NCI-H1092 treated with DMSO at 0.1 percent for 48 hours (cell line): Measurements from ENCODE around the gene CETN3.
"Not testable (repeated sequence)": the region's sequence is repeated elsewhere in the genome, so short reads cannot be mapped to it uniquely, and the experiment has no call there.

Source experiments
- DNase-seq: peaks from one replicate; lab custom pipeline; 2025; lab: John Stamatoyannopoulos, UW

CETN3 gene

GRCh38 chr5:90383903-90384302 is 25.7 kb downstream of the CETN3 start:
- DNase-seq = no peak

GRCh38 chr5:90381213-90381929 is 28.2 kb downstream of the CETN3 start:
- no peak for DNase-seq

- DNase-seq = no peak
Observed at GRCh38 chr5:90379652-90380051, 29.9 kb downstream of the CETN3 start.

GRCh38 chr5:90378752-90379151 is 30.8 kb downstream of the CETN3 start:
- no peak for DNase-seq

- DNase-seq = not testable (repeated sequence)
Observed at GRCh38 chr5:90371269-90371668, 38.3 kb downstream of the CETN3 start.

- DNase-seq = no peak
Observed at GRCh38 chr5:90368454-90369246, 40.9 kb downstream of the CETN3 start.

- DNase-seq = no peak
Observed at GRCh38 chr5:90367879-90368278, 41.7 kb downstream of the CETN3 start.

GRCh38 chr5:90366948-90367347 is 42.6 kb downstream of the CETN3 start:
- no peak for DNase-seq

GRCh38 chr5:90365328-90365727 is 44.2 kb downstream of the CETN3 start:
- no peak for DNase-seq

- no peak for DNase-seq
Observed at GRCh38 chr5:90359073-90359920, 50.3 kb downstream of the CETN3 start.

- no peak for DNase-seq
Observed at GRCh38 chr5:90356622-90357021, 52.9 kb downstream of the CETN3 start.

- DNase-seq = no peak
Observed at GRCh38 chr5:90356176-90356575, 53.4 kb downstream of the CETN3 start.

GRCh38 chr5:90355635-90356034 is 53.9 kb downstream of the CETN3 start:
- no peak for DNase-seq

GRCh38 chr5:90353254-90353653 is 56.3 kb downstream of the CETN3 start:
- DNase-seq = no peak

GRCh38 chr5:90351101-90351500 is 58.5 kb downstream of the CETN3 start:
- no peak for DNase-seq

GRCh38 chr5:90347462-90347861 is 62.1 kb downstream of the CETN3 start:
- DNase-seq = no peak

- DNase-seq = no peak
Observed at GRCh38 chr5:90345684-90346083, 63.9 kb downstream of the CETN3 start.

- no peak for DNase-seq
Observed at GRCh38 chr5:90344689-90345088, 64.9 kb downstream of the CETN3 start.

GRCh38 chr5:90343731-90344130 is 65.8 kb downstream of the CETN3 start:
- DNase-seq = not testable (repeated sequence)

GRCh38 chr5:90342576-90342975 is 67.0 kb downstream of the CETN3 start:
- DNase-seq = no peak
